Brain pericyte (primary cell): ENCODE measurements around the gene NDRG3.
"Not testable (repeated sequence)": the region's sequence is repeated elsewhere in the genome, so short reads cannot be mapped to it uniquely, and the experiment has no call there.

Experiments
- DNase-seq: peaks from one replicate; pipeline ENCODE4 v3.0.0-alpha.2; 2012; ENCODE audit warnings: low read depth, low spot score

The NDRG3 gene

DNA sequence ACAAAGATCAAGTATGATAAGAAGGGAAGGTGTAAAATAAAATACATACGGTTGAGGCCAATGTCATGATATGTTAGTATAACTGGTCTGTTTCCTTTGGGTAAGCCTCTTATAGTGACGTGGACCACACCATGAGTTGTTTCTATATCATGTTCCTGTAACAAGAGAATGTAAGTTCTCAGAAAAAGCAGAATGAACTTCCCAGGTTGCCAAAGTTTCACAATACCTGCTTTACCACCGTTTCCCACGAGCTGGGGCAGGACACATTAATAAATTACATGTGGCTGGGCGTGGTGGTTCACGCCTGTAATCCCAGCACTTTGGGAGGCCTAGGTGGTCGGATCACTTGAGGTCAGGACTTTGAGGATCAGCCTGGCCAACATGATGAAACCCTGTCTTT lies 57.3 kb downstream of the NDRG3 start:
- DNase-seq = no peak

DNA sequence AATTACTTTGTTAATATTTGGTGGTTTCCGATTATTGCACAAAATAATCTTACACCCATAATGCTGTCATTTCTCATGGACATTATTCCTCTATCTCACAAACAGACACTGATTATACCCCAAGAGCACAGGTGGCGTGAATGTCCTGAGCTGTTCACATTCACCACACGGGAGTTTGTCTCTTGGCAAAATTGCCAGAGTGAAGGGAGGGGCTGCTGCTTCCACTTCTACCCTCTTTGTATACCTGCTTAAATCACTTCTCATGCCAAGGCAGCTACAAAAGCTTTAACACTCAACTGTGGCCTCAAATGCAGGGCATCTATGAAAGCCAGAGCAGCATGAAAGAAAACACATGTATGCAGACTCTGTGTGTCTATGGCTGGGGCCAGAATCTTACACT lies 58.0 kb downstream of the NDRG3 start:
- DNase-seq = no peak

DNA sequence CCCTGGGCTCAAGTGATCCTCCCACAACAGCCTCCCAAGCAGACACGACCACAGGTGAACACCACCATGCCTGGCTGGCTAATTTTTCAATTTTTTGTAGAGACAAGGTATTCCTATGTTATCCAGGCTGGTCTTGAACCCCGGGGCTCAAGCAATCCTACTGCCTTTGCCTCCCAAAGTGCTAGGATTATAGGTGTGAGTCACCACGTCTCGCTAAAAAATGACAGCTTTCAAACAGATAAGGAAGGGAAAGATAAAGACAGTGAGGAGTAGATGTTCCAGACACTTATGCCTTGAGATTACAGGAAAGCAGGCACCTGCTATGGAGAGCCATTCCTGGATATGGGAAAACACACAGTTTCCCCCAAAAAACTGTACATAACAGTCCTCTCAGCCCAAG lies 58.9 kb downstream of the NDRG3 start:
- DNase-seq = no peak

DNA sequence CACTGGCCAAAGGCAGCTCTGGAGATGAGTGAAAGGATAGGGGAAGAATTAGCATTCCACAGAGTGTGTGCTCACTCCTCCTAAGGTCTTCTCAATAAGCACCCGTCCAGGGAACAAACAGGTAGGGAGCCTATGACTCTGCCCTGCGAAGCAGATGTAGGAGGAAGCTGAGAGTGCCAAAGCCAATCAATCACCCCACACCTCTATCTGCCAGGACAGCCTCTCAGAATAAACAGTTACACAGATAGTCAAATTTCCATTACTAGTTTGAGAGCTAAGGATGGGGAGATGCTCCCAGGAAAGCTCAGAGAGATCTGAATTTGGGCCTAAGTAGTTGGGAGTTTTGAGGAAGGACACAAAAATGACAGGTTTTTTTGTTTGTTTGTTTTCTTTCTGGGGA lies 59.4 kb downstream of the NDRG3 start:
- no peak for DNase-seq

DNA sequence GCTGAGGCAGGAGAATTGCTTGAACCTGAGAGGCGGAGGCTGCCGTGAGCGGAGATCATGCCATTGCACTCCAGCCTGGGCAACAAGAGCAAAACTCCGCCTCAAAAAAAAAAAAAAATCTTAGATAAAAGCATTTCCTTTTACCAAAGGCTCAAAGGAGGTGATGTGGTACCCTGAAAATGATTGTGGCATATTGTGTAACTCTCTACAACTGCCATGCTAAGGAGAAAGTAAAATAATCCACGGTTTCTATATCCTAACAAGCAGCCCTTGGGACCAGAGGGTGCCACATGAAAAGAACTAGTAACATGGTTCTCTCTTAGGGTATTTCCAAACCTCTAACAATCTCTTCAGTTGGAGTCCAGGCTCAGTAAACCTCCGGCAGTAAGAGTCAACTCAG lies 61.1 kb downstream of the NDRG3 start:
- DNase-seq = no peak

DNA sequence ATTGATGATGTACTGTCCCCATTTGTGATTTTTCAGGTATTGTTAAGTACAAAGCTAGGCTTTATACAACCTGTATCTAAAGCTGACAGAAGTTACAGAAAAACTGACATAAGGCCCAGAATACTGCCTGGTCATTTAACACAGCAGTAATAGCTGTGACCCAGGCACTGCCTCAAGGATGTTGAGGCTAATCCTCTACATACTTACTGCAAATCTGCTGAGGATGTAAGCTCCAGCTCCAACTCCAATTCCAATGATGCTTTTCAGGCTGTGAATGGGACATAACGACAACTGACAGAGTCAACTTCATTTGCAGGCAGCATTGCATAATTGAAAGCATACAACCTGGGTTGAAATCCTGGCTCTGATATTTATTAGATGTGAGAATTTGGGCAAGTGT lies 63.6 kb downstream of the NDRG3 start:
- DNase-seq = no peak

DNA sequence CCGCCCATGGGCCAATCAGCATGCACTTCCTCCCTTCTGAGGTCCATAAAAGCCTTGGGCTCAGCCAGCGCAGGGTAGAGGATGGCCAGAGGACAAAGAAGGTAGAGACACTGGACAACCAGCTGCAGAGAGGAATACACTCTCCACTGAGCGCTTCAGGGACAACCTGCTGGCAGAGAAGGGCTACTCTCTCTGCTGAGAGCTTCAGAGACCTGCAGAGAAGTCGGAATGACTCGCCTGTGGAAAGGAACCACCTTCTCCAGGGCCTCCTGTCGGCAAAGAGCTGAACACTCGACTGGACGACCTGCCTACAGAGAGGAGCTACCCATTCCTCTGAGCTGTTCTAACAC lies 68.5 kb downstream of the NDRG3 start:
- DNase-seq = no peak

DNA sequence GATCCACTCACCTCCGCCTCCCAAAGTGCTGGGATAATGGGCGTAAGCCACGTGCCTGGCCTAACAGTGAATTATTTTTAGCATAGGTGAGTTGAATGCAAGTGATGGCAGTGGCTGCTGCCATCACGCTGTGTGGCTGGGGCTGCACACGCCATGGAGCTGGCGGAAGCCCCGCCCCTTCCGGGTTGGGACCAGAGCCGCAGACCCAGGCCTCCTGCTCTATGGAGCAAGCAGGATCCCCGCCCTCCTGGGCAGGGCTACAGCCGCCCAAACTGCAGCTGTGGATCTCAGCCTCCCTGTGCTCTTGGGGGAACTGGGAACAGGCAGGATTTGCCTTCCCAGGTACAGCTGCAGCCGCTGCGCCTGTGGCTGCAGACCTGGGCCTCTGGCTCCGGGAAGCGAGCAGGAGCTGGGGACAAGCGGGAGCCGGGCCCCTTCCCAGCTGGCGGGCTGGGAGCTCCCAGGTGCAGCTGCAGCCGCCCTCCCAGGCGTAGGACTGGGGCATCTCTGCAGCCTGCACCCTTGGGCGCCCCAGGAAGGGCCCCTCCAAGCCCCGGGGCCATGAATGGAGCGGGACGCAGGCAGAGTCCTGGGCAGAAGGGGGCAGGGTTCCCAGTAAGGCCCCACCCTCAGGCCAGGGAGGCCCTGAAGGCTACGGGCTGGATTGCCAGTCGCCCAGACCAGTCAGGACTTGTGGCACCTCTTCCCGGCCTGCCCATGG lies 69.0 kb downstream of the NDRG3 start:
- no peak for DNase-seq

DNA sequence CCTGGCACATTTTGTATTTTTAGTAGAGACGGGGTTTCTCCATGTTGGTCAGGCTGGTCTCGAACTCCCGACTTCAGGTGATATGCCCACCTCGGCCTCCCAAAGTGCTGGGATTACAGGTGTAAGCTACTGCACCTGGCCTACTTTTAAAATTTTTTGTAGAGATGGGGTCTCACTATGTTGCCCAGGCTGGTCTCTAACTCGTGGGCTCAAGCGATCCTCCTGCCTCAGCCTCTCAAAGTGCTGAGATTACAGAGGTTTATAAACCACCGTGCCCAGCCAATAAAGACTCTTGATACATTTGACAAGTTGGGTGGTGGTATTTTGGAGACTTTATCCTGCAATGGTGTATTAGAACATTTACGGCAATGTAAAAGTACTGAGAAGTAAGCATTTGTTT lies 70.3 kb downstream of the NDRG3 start:
- not testable (repeated sequence) for DNase-seq

DNA sequence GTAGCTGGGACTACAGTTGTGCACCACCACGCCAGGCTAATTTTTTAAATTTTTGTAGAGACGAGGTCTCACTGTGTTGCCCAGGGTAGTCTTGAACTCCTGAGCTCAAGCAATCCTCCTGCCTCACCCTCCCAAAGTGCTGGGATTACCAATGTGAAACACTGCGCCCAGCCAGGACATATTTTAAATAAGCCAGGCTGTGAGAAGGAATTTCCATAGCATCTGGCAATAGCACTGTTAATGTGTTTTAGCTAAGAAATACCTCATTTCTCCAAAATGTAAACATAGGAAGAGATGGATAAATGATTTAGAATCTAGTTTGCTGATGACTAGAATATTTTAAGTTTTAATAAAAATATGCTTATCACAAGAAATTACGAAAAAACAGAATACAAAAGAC lies 72.9 kb downstream of the NDRG3 start:
- DNase-seq = no peak

DNA sequence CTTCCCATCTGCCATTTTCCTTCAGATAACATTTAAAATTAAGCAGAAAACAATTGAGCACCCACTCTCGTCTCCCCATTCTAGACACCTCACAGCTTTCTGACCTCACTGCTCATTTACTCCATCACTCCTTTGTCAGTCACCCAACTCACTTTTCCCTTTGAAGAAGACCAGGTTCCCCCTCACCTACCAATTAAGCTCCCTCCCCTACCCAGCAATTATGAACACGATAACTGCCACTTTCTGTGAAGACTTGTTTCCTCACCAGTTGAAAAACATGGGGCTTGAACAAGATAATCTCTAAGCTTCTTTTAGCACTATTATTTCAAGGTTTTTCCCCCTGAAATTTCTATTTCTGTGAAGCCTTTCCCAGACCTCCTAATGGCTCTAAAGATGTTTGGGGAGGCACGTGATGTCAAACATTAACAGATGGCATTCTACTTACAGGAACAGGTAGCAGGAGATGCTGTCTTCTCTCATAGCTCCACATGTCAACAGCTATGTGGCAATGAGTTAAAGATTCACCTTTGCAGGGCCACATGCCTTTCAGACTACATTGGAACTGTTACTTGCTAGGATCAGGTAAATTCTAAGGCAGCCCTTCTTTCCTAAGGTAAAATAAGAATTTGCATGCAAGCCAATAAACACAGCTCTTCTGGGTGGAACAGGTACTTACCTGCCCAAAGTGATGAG lies 75.1 kb downstream of the NDRG3 start:
- no peak for DNase-seq

DNA sequence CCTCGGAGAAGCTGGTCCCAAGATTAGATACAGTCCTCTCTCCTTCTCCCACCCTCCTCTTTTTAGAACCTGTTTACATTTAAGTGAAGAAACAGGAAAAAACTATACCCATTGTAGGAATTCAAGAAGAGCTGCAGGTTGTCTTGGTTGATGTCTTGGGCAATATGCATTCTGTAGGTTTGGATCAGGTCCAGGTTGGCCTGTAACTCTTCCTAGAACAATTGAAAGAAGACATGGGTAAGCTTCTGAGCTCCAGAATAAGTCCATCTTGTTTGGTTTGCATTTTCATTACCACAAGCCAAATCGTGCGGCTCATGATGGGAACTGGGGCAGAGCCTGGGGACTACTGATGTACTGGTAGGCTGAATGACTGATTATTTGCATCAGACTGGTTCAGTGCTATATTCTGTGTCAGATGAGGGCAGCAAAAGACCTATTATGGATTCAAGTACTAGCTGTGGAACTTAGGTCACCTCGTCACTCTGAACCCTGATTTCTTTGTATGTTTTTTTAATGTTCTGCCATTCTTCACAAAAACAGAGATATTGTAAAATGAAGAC lies 79.6 kb downstream of the NDRG3 start:
- no peak for DNase-seq

DNA sequence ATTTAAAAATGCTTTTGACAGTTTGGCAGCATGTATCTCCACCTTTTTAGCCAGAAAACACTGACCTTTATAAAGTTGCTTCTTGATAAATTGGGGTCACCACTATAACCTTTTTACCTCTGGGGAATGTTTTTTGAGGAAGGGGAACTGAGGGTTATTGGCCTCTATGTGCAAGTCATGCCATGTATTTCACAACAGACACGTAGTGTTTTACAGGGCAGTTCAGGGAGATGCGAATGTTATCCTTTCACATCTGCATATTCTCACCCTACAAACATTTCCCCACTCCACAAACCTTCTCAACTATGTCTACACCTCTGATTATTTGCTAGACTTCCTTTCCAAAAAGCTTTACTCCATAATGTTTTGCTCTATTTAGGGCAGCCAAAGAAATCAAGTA lies 82.9 kb downstream of the NDRG3 start:
- no peak for DNase-seq

DNA sequence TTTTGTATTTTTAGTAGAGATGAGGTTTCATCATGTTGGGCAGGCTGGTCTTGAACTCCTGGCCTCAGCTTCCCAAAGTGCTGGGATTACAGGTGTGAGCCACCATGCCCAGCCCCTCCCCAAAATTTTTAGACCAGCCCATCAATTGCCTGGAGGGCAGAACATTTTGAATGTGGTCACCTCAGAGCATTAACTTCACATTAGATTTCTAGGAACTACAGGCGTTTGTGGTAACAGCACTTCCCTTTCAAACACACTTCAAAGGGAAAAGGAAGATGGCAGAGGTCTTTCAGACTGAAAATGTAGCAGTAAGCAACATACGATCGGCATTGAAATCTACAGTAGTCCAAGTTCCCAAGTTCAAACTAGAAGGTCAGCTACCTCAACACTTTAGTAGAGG lies 87.6 kb downstream of the NDRG3 start:
- DNase-seq = no peak

DNA sequence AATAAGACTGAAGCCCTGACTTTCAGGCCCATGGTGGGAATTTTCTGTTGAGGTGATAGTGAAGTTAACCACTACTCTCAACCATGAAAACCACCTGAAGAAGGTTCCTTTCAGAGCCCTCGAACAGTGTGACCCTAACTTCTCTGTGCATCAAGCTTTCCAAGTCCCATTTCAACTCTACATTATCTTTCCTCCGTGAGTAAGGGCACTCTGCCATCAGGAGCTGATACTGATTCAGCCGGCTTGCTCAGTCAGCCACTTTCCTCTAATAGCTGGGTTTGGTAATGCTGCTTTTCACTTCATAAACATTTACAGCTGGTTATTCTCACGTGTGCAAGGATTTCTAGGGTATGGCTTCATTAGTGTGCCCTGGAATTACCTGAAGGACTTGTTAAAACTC lies 89.2 kb downstream of the NDRG3 start:
- no peak for DNase-seq

DNA sequence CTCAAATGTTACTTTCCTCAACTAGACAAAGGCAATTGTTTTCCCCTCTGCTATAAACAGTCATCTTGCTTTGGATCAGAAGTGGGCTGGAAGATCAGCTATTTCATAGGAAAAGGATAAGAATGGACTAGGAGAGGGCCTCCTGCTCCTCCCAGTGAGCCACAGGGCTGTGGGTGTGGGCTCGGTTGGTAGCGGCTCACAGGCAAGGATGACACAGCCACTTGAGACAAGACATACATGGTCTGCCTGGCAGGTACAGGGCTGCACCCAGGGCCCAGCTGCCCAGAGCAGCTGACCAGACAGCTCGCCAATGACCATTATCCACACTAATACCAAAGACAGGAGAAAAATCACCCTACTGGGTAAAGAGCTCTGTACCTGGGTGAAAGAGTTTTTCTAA lies 90.9 kb downstream of the NDRG3 start:
- no peak for DNase-seq

DNA sequence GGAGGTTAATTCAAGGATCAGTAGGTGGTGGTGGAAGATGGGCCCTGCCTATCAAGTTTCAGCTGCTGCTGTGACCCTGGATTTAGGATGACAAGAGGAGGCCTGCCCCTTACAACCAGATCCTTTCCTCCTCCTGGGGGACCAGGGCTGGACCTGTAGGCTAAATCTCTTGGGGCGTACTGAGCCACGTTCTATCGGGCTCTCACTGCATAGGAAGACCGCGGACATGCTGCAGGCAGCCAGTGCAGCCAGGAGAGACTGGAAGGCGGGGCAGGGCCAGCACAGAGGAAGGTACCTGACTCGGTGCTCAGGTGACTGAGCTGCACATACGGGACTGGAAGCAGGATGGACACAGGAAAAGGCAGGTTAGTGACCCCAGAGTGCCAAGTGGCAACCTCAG lies 91.4 kb downstream of the NDRG3 start:
- no peak for DNase-seq

DNA sequence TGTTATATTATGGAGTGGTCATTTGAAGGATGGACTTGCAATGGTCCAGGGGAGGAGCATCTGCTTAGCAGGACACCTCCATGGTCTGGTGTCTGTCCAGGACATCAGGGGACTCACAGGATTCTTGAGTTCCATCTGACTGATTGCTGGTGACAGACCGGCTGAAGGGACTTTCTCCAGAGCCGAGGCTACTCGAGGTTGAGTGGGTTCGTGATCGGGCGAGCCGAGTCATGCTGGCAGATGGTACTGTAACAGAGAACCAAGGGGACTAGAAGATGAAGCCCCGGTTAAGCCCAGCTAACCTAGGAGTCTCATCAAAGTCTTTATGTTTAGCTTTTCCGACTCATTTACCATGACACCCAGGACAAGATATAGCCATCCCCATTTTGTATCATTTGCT lies 92.4 kb downstream of the NDRG3 start:
- no peak for DNase-seq

DNA sequence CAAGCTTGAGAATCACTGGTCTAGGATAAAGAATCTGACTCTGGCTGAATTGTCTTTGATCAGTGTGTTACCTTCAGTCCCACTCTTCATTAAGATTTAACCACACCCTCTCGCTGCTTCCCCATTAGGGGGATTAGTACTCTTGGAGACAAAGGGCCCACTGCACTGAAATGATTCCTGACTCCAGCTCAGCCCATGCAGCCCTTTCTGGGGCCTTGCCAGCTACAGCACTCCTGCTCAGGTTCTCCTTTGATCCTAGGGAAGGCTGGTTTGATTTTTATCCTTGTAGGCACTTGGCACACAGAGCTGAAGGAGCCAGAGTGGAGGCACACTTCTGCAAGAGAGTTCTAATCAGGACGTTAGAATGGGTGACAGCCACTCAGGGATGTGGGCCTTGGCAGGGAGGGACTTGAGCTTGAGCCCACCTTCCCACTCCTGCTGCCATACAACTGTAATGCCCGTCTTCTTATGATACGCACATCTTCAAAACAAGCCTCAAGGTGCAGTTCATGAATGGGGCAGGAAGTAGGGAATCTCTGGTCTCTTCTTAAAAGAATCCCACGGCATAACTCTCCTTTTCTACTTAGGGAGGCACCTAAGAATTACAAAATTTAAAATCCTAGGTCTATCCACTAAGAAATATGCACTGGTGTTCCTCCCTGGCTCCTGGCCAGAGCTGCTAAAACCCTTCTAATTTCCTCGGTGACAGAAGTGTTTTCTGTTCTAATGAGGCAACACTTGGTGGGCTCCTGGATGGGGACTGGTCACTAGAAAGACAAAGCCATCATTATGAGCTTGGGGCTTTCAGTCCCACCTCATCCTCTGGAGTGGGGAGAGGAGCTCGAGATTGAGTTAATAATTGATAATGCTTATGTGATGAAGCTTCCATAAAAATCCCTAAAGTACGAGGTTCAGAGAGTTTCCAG lies 98.4 kb downstream of the NDRG3 start:
- DNase-seq = no peak

DNA sequence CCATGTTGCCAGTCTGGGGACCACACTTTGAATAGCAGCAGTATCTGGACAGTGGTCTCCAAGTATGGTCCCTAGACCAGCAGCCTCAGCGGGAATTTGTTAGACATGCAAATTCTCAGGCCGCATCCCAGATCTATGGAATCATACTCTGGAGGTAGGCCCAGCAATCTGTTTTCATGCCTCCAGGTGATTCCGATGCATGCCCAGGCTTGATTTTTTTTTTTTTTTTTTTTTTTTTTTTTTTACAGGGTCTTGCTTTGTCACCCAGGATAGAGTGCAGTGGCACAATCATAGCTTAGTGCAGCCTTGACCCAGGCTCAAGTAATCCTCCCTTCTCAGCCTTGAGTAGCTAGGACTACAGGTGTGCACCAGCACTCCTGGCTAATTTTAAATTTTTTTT lies 99.2 kb downstream of the NDRG3 start:
- no peak for DNase-seq

DNA sequence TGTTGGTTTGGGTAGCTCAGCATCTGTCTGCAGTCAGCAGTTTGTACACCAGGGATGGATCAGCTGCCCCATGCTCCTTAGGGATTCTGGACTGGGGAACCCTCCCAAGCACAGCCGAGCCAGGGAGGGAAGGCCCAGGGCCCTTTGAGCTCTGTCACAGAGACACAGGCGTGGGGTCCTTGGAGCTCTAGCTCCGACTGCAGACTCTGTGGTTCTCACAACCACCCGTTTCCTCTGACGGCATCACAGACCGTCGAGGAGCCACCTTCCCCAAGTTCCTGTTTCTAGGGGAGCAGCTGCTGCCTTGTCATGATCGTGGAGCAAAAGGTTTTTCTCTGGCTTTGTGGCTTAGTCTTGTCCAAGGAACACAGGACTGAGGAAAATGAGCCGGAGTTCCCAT lies 99.9 kb downstream of the NDRG3 start, which contains the start of gene SLA2:
TSS of gene SLA2 (minus strand) at position 199 of the 400 bp plus-strand sequence. CDS start 4,861 bp downstream, outside the sequence.
- DNase-seq = no peak

DNA sequence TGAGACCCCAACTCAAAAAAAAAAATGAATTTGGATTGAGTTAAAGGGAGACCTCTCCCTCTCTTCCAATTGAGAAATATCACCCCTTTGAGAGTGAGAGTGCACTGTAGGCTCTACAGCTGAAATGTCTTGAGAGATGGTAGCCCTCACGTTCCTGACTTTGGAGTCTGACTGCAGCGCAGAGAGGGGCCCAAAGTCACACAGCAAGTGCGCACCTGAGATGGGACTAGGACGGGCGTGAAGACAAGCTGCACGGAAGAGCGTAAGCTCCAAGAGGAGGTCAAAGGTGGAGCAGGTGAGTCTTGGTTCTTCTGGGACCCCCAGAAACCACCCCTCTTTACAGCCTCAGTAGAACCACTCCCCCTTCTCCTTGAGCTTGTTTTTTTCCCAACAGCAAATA lies 100.5 kb downstream of the NDRG3 start:
- DNase-seq = no peak
